H1 (cell line): ENCODE data around the gene RNGTT. TPM values are rescaled to one million over a fixed set of nuclear protein-coding genes. Genes with fewer than 3 reads are reported as not detected.

Experiments
- CTCF ChIA-PET: fragments of 300-600 bp; sonication (Branson Sonifier 250); formaldehyde crosslinking; loops from one replicate; lab custom pipeline; 2021; ENCODE audit not compliant: partially characterized antibody; lab: Charles Lee
- POLR2A ChIA-PET: fragments of 300-600 bp; sonication (Branson Sonifier 250); formaldehyde crosslinking; loops from one replicate; lab custom pipeline; 2021; ENCODE audit warnings: inconsistent platforms; ENCODE audit not compliant: partially characterized antibody; lab: Charles Lee
- DNase-seq, 2 experiments: peaks; one replicate each; pipeline versions ENCODE4 v3.0.0 to v3.0.0-alpha.2; 2010 to 2022; ENCODE audit warnings: low spot score in 2 of 2, low read depth in 1 of 2, mixed read lengths in 1 of 2
- FAIRE-seq: peaks from 2 replicates; lab custom pipeline; 2011; peaks lifted over from hg19 to GRCh38; lab: Jason Lieb, UNC
- H2AFZ ChIP-seq: 2 replicates; pipeline ENCODE4 v1.8.1; 2012; ENCODE audit warnings: low read length, inconsistent platforms
- H2AK5ac ChIP-seq: 2 replicates; pipeline ENCODE4 v1.6.1; 2013; ENCODE audit warnings: low read depth, low read length
- H2BK120ac ChIP-seq: replicated peaks from 2 replicates; pipeline ENCODE3; 2013; ENCODE audit warnings: low read depth, low read length, inconsistent platforms
- H2BK12ac ChIP-seq: 2 replicates; pipeline ENCODE4 v1.6.1; 2013; ENCODE audit warnings: low read depth, low read length
- H2BK15ac ChIP-seq: 2 replicates; pipeline ENCODE4 v1.6.1; 2013; ENCODE audit warnings: low read length
- H2BK20ac ChIP-seq: 2 replicates; pipeline ENCODE4 v1.6.1; 2013; ENCODE audit warnings: low read length
- H2BK5ac ChIP-seq: 2 replicates; pipeline ENCODE4 v1.6.1; 2013; ENCODE audit warnings: low read depth, low read length
- H3K14ac ChIP-seq: 2 replicates; pipeline ENCODE4 v1.6.1; 2013; ENCODE audit warnings: inconsistent platforms; ENCODE audit not compliant: insufficient read length
- H3K18ac ChIP-seq: 2 replicates; pipeline ENCODE4 v1.6.1; 2013; ENCODE audit warnings: low read length; ENCODE audit errors: extremely low read depth
- H3K23ac ChIP-seq: 2 replicates; pipeline ENCODE4 v1.6.1; 2013; ENCODE audit warnings: inconsistent platforms; ENCODE audit not compliant: insufficient read length
- H3K23me2 ChIP-seq: 2 replicates; pipeline ENCODE4 v1.6.1; 2013; ENCODE audit warnings: low read depth, low read length
- H3K27ac ChIP-seq: 2 replicates; pipeline ENCODE4 v1.6.1; 2011; ENCODE audit warnings: low read depth, low read length, inconsistent platforms
- H3K27me3 ChIP-seq, 4 experiments: replicated peaks in 1 of 4; 1 replicate in 1 of 4; 2 replicates in 3 of 4; pipeline versions ENCODE4 v1.6.1 to v1.8.1; 2011 to 2013; ENCODE audit warnings: low read length in 3 of 4, mild to moderate bottlenecking in 3 of 4, inconsistent platforms in 2 of 4, mixed read lengths in 2 of 4, moderate library complexity in 1 of 4; ENCODE audit not compliant: control insufficient read depth in 3 of 4, insufficient read depth in 3 of 4; ENCODE audit errors: extremely low read depth in 1 of 4
- H3K36me3 ChIP-seq, 4 experiments: 2 replicates each; pipeline versions ENCODE4 v1.6.1 to v1.8.1; 2011 to 2013; ENCODE audit warnings: mild to moderate bottlenecking in 4 of 4, low read length in 3 of 4, moderate library complexity in 2 of 4, control low read depth in 1 of 4, inconsistent platforms in 1 of 4; ENCODE audit not compliant: insufficient read depth in 4 of 4, control insufficient read depth in 2 of 4
- H3K4ac ChIP-seq: replicated peaks from 2 replicates; pipeline ENCODE3; 2013; ENCODE audit warnings: low read length, low read depth, mixed read lengths, inconsistent platforms; ENCODE audit not compliant: insufficient read length
- H3K4me1 ChIP-seq, 4 experiments: replicated peaks in 1 of 4; 1 replicate in 1 of 4; 2 replicates in 3 of 4; pipeline versions ENCODE4 v1.6.1 to v1.8.1; 2011 to 2013; ENCODE audit warnings: low read length in 3 of 4, inconsistent platforms in 2 of 4, mixed read lengths in 1 of 4; ENCODE audit not compliant: insufficient read depth in 4 of 4, control insufficient read depth in 3 of 4
- H3K4me2 ChIP-seq, 2 experiments: 2 replicates each; pipeline versions ENCODE4 v1.6.1 to v1.8.1; 2011 to 2013; ENCODE audit warnings: low read depth in 2 of 2, low read length in 2 of 2, control low read depth in 1 of 2, inconsistent platforms in 1 of 2, mild to moderate bottlenecking in 1 of 2; ENCODE audit not compliant: insufficient read depth in 1 of 2
- H3K4me3 ChIP-seq, 4 experiments: fragments of 200-600, 300-600 bp in 1 of 4; sonication (generic), shearing (Covaris generic), sonication (Bioruptor Twin) in 1 of 4; 2 replicates each; pipeline versions ENCODE4 v1.5.1 to v1.8.1; 2011 to 2016; ENCODE audit warnings: low read length in 4 of 4, low read depth in 3 of 4, control low read depth in 2 of 4, inconsistent platforms in 2 of 4, mild to moderate bottlenecking in 2 of 4, mixed read lengths in 1 of 4, moderate library complexity in 1 of 4; ENCODE audit not compliant: insufficient read depth in 2 of 4; ENCODE audit errors: extremely low read depth in 1 of 4
- H3K56ac ChIP-seq: replicated peaks from 2 replicates; pipeline ENCODE3; 2013; ENCODE audit warnings: low read depth, mild to moderate bottlenecking, mixed read lengths, low read length, inconsistent platforms; ENCODE audit not compliant: insufficient read length
- H3K79me1 ChIP-seq: 2 replicates; pipeline ENCODE4 v1.6.1; 2013; ENCODE audit warnings: low read depth, low read length, control low read depth
- H3K79me2 ChIP-seq, 2 experiments: 2 replicates each; pipeline versions ENCODE4 v1.6.1 to v1.8.1; 2012 to 2013; ENCODE audit warnings: low read length in 2 of 2, mild to moderate bottlenecking in 2 of 2, inconsistent platforms in 1 of 2; ENCODE audit not compliant: insufficient read depth in 2 of 2, control insufficient read depth in 1 of 2
- H3K9ac ChIP-seq, 4 experiments: replicated peaks in 1 of 4; 1 replicate in 1 of 4; 2 replicates in 3 of 4; pipeline versions ENCODE4 v1.6.1 to v1.8.1; 2011 to 2013; ENCODE audit warnings: low read depth in 3 of 4, low read length in 3 of 4, control low read depth in 2 of 4, mild to moderate bottlenecking in 2 of 4, moderate library complexity in 2 of 4, inconsistent platforms in 1 of 4; ENCODE audit errors: extremely low read depth in 1 of 4
- H3K9me3 ChIP-seq, 2 experiments: 2 replicates each; pipeline versions ENCODE4 v1.6.1 to v1.8.1; 2012 to 2013; ENCODE audit warnings: mild to moderate bottlenecking in 2 of 2, moderate library complexity in 2 of 2, control low read depth in 1 of 2, inconsistent platforms in 1 of 2, low read depth in 1 of 2, low read length in 1 of 2, mixed read lengths in 1 of 2; ENCODE audit not compliant: insufficient read depth in 2 of 2
- H4K20me1 ChIP-seq, 2 experiments: replicated peaks in 1 of 2; 2 replicates each; pipeline versions ENCODE3 to v1.8.1; 2011 to 2013; ENCODE audit warnings: inconsistent platforms in 2 of 2, low read length in 2 of 2, mild to moderate bottlenecking in 1 of 2; ENCODE audit not compliant: insufficient read depth in 2 of 2, control insufficient read depth in 1 of 2
- H4K5ac ChIP-seq: 2 replicates; pipeline ENCODE4 v1.6.1; 2013; ENCODE audit warnings: low read length, low read depth, mixed read lengths, inconsistent platforms; ENCODE audit not compliant: insufficient read length
- H4K8ac ChIP-seq: 2 replicates; pipeline ENCODE4 v1.8.0; 2013; ENCODE audit warnings: mild to moderate bottlenecking, moderate library complexity, low read length, inconsistent platforms; ENCODE audit not compliant: insufficient read depth; ENCODE audit errors: extremely low read depth
- H4K91ac ChIP-seq: replicated peaks from 2 replicates; pipeline ENCODE3; 2013; ENCODE audit warnings: low read length, mixed read lengths, inconsistent platforms; ENCODE audit not compliant: insufficient read length
- CTBP2 ChIP-seq: IDR thresholded peaks from 2 replicates; pipeline ENCODE4 v1.7.0; 2011; ENCODE audit warnings: borderline replicate concordance, mild to moderate bottlenecking, moderate library complexity, mixed read lengths, low read length; ENCODE audit not compliant: insufficient read depth, insufficient read length
- HDAC6 ChIP-seq: IDR thresholded peaks from one replicate; pipeline ENCODE4 v1.7.1; 2012; ENCODE audit warnings: low read depth, mild to moderate bottlenecking, inconsistent platforms, low read length, moderate library complexity
- JUN ChIP-seq: IDR thresholded peaks from 2 replicates; pipeline ENCODE4 v1.6.1; 2011; ENCODE audit warnings: low read depth, mild to moderate bottlenecking, improper control_type of control experiment, low read length
- JUND ChIP-seq: IDR thresholded peaks from 2 replicates; pipeline ENCODE4 v1.6.1; 2011; ENCODE audit warnings: mild to moderate bottlenecking, improper control_type of control experiment, low read length
- KDM1A ChIP-seq: fragments of 200-600, 300-600 bp; sonication (generic); IDR thresholded peaks from 2 replicates; pipeline ENCODE4 v1.7.1; 2016; ENCODE audit warnings: mild to moderate bottlenecking, low read length, borderline replicate concordance
- KDM5A ChIP-seq: fragments of 200-600 bp; IDR thresholded peaks from 2 replicates; pipeline ENCODE4 v1.7.1; 2012; ENCODE audit warnings: mild to moderate bottlenecking, low read length, inconsistent platforms, mixed read lengths
- MAFK ChIP-seq: IDR thresholded peaks from 2 replicates; pipeline ENCODE4 v1.6.1; 2012; ENCODE audit warnings: low read depth, mild to moderate bottlenecking, improper control_type of control experiment, low read length
- NANOG ChIP-seq: IDR thresholded peaks from 2 replicates; pipeline ENCODE4 v1.6.1; 2011; ENCODE audit warnings: low read length, low read depth, mild to moderate bottlenecking, inconsistent platforms; ENCODE audit not compliant: insufficient read depth, poor library complexity, severe bottlenecking
- RBBP5 ChIP-seq: IDR thresholded peaks from 2 replicates; pipeline ENCODE4 v1.7.1; 2012; ENCODE audit warnings: low read depth, mild to moderate bottlenecking, inconsistent platforms, low read length, moderate library complexity, borderline replicate concordance
- RFX5 ChIP-seq: IDR thresholded peaks from 2 replicates; pipeline ENCODE4 v1.6.1; 2011; ENCODE audit warnings: low read depth, low read length, improper control_type of control experiment, borderline replicate concordance
- SUZ12 ChIP-seq: fragments of 200-600 bp; sonication (generic); IDR thresholded peaks from 2 replicates; pipeline ENCODE4 v1.6.1; 2012; ENCODE audit warnings: mild to moderate bottlenecking, inconsistent platforms, low read length, moderate library complexity, mixed read lengths
- WGBS, 2 experiments: shearing (Covaris generic) in 1 of 2; methylation state at CpG; one replicate each; pipeline versions ENCODE4 v1.1.6 to v1.1.7; 2013 to 2015; ENCODE audit warnings: low lambda C conversion rate in 2 of 2, mixed read lengths in 2 of 2, inconsistent platforms in 1 of 2, low coverage in 1 of 2, missing lambda C conversion rate in 1 of 2; ENCODE audit not compliant: insufficient replicate concordance in 2 of 2, insufficient coverage in 1 of 2, insufficient read length in 1 of 2; ENCODE audit errors: extremely low coverage in 1 of 2, missing lambda C conversion rate in 1 of 2; 5-methylcytosine and 5-hydroxymethylcytosine counted together
- polyA plus RNA-seq, 7 experiments: library from polyadenylated mRNA; depleted of rRNA in 3 of 7; stranded (reverse) in 5 of 7; unstranded in 2 of 7; fragments of >200 nt in 5 of 7; fragments of 200-250 nt in 2 of 7; gene quantifications; 1 replicate in 5 of 7; 2 replicates in 1 of 7; 4 replicates in 1 of 7; pipeline versions ENCODE4 v1.2.1 to v1.2.3, GENCODE V29; 2011 to 2013; ENCODE audit warnings: missing spikeins in 2 of 7, mixed read lengths in 2 of 7
- total RNA-seq: library from RNA; stranded (reverse); fragmentation: NEBNext Ultra II Directional; extraction: Animal tissue kit (Norgen Biotek cat#: 25700); gene quantifications from 2 replicates; pipeline ENCODE4 v1.2.1, GENCODE V29; 2021

Gene RNGTT
- total and polyA plus RNA-seq, 2 of the 8 experiments (the other 6 are each of a cell fraction or from before 2014, with no cell fraction given): 3.6 to 21.2 TPM

DNA sequence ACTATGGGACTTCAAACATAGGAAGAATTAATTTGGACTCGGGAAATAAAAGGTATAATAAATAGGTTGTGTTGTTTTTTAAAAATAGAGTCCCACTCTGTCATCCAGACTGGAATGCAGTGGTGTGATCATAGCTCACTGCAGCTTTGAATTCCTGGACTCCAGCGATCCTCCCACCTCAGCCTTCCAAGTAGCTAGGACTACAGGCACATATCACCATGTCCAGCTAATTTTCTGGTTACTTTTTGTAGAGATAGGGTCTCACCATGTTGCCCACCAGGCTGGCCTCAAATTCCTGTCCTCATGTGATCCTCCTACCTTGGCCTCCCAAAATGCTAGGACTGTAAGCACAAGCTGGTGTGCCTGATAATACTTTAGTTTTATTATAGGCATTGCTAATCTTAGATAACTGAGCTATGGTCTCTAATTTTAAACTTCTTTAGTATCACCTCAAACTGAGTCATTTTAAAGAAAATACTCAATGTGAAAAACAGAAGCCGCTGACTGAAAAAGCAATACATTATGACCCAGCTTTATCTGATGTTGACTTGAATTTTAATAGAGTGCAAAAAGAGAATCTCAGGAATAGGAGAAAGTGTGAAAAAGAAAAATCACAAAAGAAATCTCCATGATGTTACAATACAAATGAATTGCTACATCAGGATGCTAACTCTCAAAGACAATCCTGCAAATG is 251.0 kb downstream of the RNGTT start:
- Histone ChIP-seq H4K20me1 (no peaks in the 10 kb centered on the region), H3K14ac (no peak overlapping the region), H2BK15ac (no peak overlapping the region), H3K4me1 (no peaks in the 10 kb centered on the region), H2BK120ac (no peak overlapping the region), H3K56ac (no peak overlapping the region), H3K4me3 (no peak overlapping the region), H3K18ac (no peak overlapping the region), H4K91ac (no peak overlapping the region), H3K23me2 (no peaks in the 10 kb centered on the region), H3K4ac (no peak overlapping the region), H2BK20ac (no peak overlapping the region), H3K79me2 (no peaks in the 10 kb centered on the region), H2AK5ac (no peak overlapping the region), H3K4me2 (no peak overlapping the region), H3K79me1 (no peaks in the 10 kb centered on the region), H2BK5ac (no peak overlapping the region), H3K36me3 (no peaks in the 10 kb centered on the region), H3K27me3 (no peaks in the 10 kb centered on the region), H4K8ac (no peak overlapping the region), H4K5ac (no peak overlapping the region), H3K9me3 (no peaks in the 10 kb centered on the region), H3K9ac (no peak overlapping the region), H3K27ac (no peak overlapping the region), H2BK12ac (no peak overlapping the region), H3K23ac (no peak overlapping the region), H2AFZ (no peak overlapping the region)
- ChIA-PET POLR2A (no interaction called here), CTCF (interaction anchor here (1.2 kb wide), 1 partner anchor 19 kb away, joined by 3 read pairs; no protein-coding TSS in a partner anchor)
- WGBS, 2 experiments: 90 to 100% methylated on average over 1 to 3 of the region's 3 CpGs
- DNase-seq (no peak), FAIRE-seq (no peak)
- TF ChIP-seq KDM1A (no peak), NANOG (no peak), SUZ12 (no peak), RBBP5 (no peak), KDM5A (no peak), HDAC6 (no peak), CTBP2 (no peak), MAFK (no peak), JUND (no peak), RFX5 (no peak), JUN (no peak)
